Activated CD8-positive, alpha-beta T cell treated with anti-CD3 and anti-CD28 coated beads for 36 hours (primary cell): Measurements from ENCODE around the gene SLC15A1. TPM values are rescaled to one million over a fixed set of nuclear protein-coding genes. Genes with fewer than 3 reads are reported as not detected.

Source experiments
- ATAC-seq: fragments of 200-7000 bp; cut with Tn5 transposase; one replicate; pipeline ENCODE4 v1.10.0; 2021; ENCODE audit warnings: mild to moderate bottlenecking, moderate library complexity
- CTCF ChIA-PET: fragments of 350-600 bp; sonication (Branson Sonifier 250); formaldehyde crosslinking; loops from one replicate; lab custom pipeline; 2021; ENCODE audit warnings: antibody characterized with exemption; lab: Charles Lee
- POLR2A ChIA-PET: fragments of 350-600 bp; sonication (Branson Sonifier 250); formaldehyde crosslinking; loops from one replicate; lab custom pipeline; 2021; ENCODE audit warnings: antibody characterized with exemption; lab: Charles Lee
- DNase-seq: peaks from one replicate; pipeline ENCODE4 v3.0.0-alpha.2; 2020
- H3K27ac Mint-ChIP-seq: one replicate; pipeline ENCODE4 v1.8.0; 2021; ENCODE audit warnings: mild to moderate bottlenecking, mixed read lengths
- H3K27me3 Mint-ChIP-seq: one replicate; pipeline ENCODE4 v1.8.0; 2021; ENCODE audit warnings: mixed read lengths
- H3K36me3 Mint-ChIP-seq: one replicate; pipeline ENCODE4 v1.8.0; 2021; ENCODE audit warnings: low read depth, mixed read lengths
- H3K4me1 Mint-ChIP-seq: one replicate; pipeline ENCODE4 v1.8.0; 2021; ENCODE audit warnings: low read depth, mixed read lengths
- H3K4me3 Mint-ChIP-seq: one replicate; pipeline ENCODE4 v1.8.0; 2021; ENCODE audit warnings: mild to moderate bottlenecking, moderate library complexity, mixed read lengths
- H3K9me3 Mint-ChIP-seq: one replicate; pipeline ENCODE4 v1.8.0; 2021; ENCODE audit warnings: mixed read lengths
- intact Hi-C: fragments of 100-400 bp; cut with micrococcal nuclease; formaldehyde crosslinking; loops from one replicate; pipeline ENCODE4 v1.10.0; 2022
- total RNA-seq, 2 experiments: library from RNA; stranded (reverse); gene quantifications; one replicate each; pipeline ENCODE4 v1.2.3, GENCODE V29; 2021
- TF ChIP-seq, protein P1 (sequence below): fragments of 200-600 bp; IDR thresholded peaks from one replicate; pipeline ENCODE4 v1.8.0; 2022; ENCODE audit warnings: antibody characterized with exemption, mild to moderate bottlenecking

The SLC15A1 gene
- total RNA-seq, 2 experiments from 2014 or later, result not detected

DNA sequence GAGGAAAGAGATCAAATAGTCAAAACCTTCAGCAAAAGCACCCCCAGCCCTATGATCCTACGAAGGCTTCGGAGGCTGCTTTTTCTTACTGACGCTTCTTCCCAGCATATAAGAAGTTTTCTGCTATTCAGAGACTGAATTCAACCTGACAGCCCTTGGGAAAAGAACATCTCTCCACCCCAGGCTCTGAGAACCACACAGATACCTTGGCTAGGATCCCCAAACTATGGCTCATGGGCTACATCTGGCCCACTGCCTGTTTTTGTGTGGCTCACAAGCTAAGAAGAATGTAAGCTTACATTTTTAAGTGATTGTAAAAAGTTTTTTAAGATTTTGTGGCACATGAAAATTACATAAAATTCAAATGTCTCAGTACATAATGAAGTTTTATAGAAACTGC lies 3.0 kb downstream of the SLC15A1 start:
- H3K36me3 Mint-ChIP-seq, result peaks cover 3% of the 10 kb centered on the region
- TF ChIP-seq, protein P1, sequence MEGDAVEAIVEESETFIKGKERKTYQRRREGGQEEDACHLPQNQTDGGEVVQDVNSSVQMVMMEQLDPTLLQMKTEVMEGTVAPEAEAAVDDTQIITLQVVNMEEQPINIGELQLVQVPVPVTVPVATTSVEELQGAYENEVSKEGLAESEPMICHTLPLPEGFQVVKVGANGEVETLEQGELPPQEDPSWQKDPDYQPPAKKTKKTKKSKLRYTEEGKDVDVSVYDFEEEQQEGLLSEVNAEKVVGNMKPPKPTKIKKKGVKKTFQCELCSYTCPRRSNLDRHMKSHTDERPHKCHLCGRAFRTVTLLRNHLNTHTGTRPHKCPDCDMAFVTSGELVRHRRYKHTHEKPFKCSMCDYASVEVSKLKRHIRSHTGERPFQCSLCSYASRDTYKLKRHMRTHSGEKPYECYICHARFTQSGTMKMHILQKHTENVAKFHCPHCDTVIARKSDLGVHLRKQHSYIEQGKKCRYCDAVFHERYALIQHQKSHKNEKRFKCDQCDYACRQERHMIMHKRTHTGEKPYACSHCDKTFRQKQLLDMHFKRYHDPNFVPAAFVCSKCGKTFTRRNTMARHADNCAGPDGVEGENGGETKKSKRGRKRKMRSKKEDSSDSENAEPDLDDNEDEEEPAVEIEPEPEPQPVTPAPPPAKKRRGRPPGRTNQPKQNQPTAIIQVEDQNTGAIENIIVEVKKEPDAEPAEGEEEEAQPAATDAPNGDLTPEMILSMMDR, result no peak
- CTCF ChIA-PET, result no interaction called here
- H3K9me3 Mint-ChIP-seq, result peaks cover 9% of the 10 kb centered on the region
- H3K4me3 Mint-ChIP-seq, result no peak overlapping the region
- H3K4me1 Mint-ChIP-seq, result peaks cover 1% of the 10 kb centered on the region
- POLR2A ChIA-PET, result no interaction called here
- H3K27ac Mint-ChIP-seq, result no peak overlapping the region
- intact Hi-C loops, result no loop called here
- DNase-seq (no peak), ATAC-seq (no peak)
- peaks cover 39% of the 10 kb centered on the region for H3K27me3 Mint-ChIP-seq

DNA sequence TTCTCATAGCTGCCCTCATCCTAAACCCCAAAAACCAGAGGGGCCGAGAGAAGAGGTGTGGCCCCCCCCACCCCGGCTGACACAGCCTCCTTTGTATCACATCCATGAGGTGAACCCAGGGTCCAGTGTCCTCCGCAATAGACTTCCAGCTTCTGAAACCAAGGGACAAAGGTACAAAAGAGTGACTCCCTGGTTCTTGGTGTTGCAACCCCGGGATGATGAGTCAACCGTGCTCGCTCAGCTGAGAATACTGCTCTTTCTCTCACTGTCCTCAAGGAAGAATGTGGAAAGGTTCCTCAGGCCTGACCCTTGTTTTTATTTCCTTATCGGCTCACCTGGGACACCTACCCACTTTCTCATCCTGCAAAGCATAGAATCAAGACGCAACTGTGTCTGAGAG lies 5.5 kb downstream of the SLC15A1 start:
- Mint-ChIP-seq H3K27ac (no peak overlapping the region), H3K27me3 (peaks cover 21% of the 10 kb centered on the region), H3K36me3 (no peaks in the 10 kb centered on the region), H3K4me3 (no peak overlapping the region), H3K9me3 (no peaks in the 10 kb centered on the region), H3K4me1 (peaks cover 1% of the 10 kb centered on the region)
- DNase-seq (no peak), ATAC-seq (no peak)
- intact Hi-C loops, result no loop called here
- TF ChIP-seq, protein P1, result no peak
- ChIA-PET CTCF (interaction anchor here (1.4 kb wide), 1 partner anchor 12 kb away, joined by 3 read pairs; no protein-coding TSS in a partner anchor), POLR2A (interaction anchor here (0.7 kb wide), 1 partner anchor 23 kb away, joined by 3 read pairs; no protein-coding TSS in a partner anchor)

DNA sequence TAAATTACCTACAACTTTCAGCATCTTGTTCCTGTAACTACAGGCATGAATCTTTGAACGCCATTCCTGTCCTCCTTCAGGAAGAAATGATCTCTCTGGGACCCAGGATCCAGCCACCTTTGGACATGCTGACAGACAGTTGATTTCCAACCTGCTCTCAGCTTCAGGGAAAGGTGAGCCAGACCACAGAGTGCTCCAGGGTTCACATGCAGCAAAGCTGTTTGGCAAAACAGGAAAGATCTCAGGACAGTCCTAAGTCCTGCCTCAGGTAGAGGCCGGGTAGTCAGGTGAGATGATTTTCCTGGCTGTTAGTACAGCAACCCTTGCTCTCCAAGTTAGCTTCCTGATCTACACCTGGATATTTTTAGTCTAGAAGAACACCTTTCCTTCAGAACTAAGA lies 9.1 kb downstream of the SLC15A1 start:
- no peaks in the 10 kb centered on the region for H3K36me3 Mint-ChIP-seq
- peaks cover 3% of the 10 kb centered on the region for H3K27me3 Mint-ChIP-seq
- ChIA-PET POLR2A (no interaction called here), CTCF (no interaction called here)
- no peak overlapping the region for H3K27ac Mint-ChIP-seq
- intact Hi-C loops, result no loop called here
- no peak overlapping the region for H3K4me3 Mint-ChIP-seq
- peaks cover 5% of the 10 kb centered on the region for H3K9me3 Mint-ChIP-seq
- no peaks in the 10 kb centered on the region for H3K4me1 Mint-ChIP-seq
- no peak for DNase-seq
- TF ChIP-seq, protein P1, result no peak
- no peak for ATAC-seq

DNA sequence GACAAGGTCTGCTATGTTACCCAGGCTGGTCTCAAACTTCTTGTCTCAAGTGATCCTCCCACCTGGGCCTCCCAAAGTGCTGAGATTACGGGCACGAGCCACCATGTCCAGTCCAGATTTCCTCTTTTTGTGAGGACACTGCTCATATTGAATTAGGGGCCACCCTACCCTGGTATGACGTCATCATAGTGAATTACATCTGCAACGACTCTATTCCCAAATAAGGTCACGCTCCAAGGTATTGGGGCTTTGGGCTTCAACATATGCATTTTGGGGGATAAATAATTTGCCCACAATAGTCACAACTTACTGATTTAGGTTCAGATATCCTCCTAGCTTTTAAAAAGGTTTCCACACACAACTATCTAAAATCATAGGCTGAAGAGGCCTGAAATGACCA lies 9.5 kb downstream of the SLC15A1 start:
- H3K9me3 Mint-ChIP-seq, result peaks cover 6% of the 10 kb centered on the region
- intact Hi-C loops, result no loop called here
- TF ChIP-seq, protein P1, result no peak
- H3K4me3 Mint-ChIP-seq, result no peak overlapping the region
- peaks cover 3% of the 10 kb centered on the region for H3K27me3 Mint-ChIP-seq
- ATAC-seq (no peak), DNase-seq (no peak)
- no peaks in the 10 kb centered on the region for H3K36me3 Mint-ChIP-seq
- POLR2A ChIA-PET, result no interaction called here
- no peak overlapping the region for H3K27ac Mint-ChIP-seq
- H3K4me1 Mint-ChIP-seq, result no peaks in the 10 kb centered on the region
- CTCF ChIA-PET, result no interaction called here

DNA sequence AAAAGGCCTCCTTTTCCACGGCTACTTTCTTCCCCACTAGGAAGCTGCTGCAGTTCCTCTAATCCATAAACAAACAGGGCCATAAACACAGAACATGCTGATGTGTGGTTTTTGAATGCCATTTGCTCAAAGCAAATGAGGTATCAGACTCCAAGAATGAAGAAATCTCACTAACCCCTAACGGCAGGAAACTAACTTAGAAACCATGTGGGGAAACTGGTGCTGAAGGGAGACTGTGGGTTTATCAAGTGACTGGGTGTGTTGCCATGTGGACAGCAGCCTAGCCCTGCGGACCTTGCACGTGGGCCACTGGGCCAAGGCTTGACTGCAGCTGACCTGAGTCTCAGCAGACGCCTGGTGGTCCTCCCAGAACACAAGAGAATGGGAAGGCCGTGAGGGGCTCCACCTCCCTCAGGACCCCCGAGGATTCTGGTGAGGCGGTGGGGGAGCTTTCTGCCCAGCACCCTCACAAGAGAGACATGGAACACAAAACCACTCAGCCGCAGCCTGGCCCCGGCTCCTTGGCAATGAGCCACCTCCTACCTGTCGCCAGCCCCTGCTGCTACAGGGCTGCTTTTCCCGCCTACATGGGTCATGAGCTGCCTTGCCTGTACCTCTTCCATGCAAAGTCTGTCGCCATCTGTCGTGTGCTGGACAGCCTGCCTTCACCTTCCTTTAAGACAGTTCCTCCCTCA lies 10.6 kb downstream of the SLC15A1 start:
- Mint-ChIP-seq H3K27me3 (no peaks in the 10 kb centered on the region), H3K36me3 (no peaks in the 10 kb centered on the region), H3K4me1 (no peaks in the 10 kb centered on the region), H3K27ac (no peak overlapping the region), H3K4me3 (no peak overlapping the region), H3K9me3 (peaks cover 13% of the 10 kb centered on the region)
- ATAC-seq, result no peak
- POLR2A ChIA-PET, result no interaction called here
- no peak for DNase-seq
- TF ChIP-seq, protein P1, result no peak
- intact Hi-C loops, result no loop called here
- CTCF ChIA-PET, result no interaction called here
